Mucosa of gallbladder (tissue), 1 donor: Measurements from ENCODE around the gene PPP2R1A. TPM values are rescaled to one million over a fixed set of nuclear protein-coding genes. Genes with fewer than 3 reads are reported as not detected.
"Not testable (repeated sequence)": the region's sequence is repeated elsewhere in the genome, so short reads cannot be mapped to it uniquely, and the experiment has no call there.

ENCODE experiments used
- DNase-seq: peaks from one replicate; pipeline ENCODE4 v3.0.0-alpha.2; 2020; ENCODE audit warnings: low spot score
- total RNA-seq: library from RNA; stranded (reverse); gene quantifications from one replicate; pipeline ENCODE4 v1.2.1, GENCODE V29; 2021
- donor health status: DM: no; HTN: no; CAD: no.

Gene PPP2R1A
- total RNA-seq, 1 donor from 2014 or later = 286 TPM

- no peak for DNase-seq
These were observed 54.2 kb downstream of the PPP2R1A start for GRCh38 chr19:52244021-52244420.

GRCh38 chr19:52248241-52248640 is 58.4 kb downstream of the PPP2R1A start:
- peak; percentile 64 for DNase-seq

GRCh38 chr19:52258426-52258825 is 68.6 kb downstream of the PPP2R1A start:
- no peak for DNase-seq

- not testable (repeated sequence) for DNase-seq
These were observed 75.7 kb downstream of the PPP2R1A start for GRCh38 chr19:52265556-52265955.

GRCh38 chr19:52269338-52270261 is 79.7 kb downstream of the PPP2R1A start, which contains the start of gene ZNF766:
Gene ZNF766, plus strand, starts transcription at chr19:52269587. Its CDS starts 27 bp downstream, at chr19:52269614.
- peak; percentile 97 for DNase-seq

- DNase-seq = no peak
These were observed 80.5 kb downstream of the PPP2R1A start for GRCh38 chr19:52270266-52270885.

- DNase-seq = no peak
These were observed 83.4 kb downstream of the PPP2R1A start for GRCh38 chr19:52273301-52273700.

GRCh38 chr19:52274191-52274590 is 84.3 kb downstream of the PPP2R1A start:
- no peak for DNase-seq

- no peak for DNase-seq
These were observed 86.1 kb downstream of the PPP2R1A start for GRCh38 chr19:52275988-52276387.

- DNase-seq = no peak
These were observed 87.6 kb downstream of the PPP2R1A start for GRCh38 chr19:52277471-52277870.

Other genes with a start within 250 kb of the PPP2R1A start
- gene ZNF350, start 203.2 kb upstream of the PPP2R1A start, total RNA-seq = 12.8 TPM
- 12.2 TPM for gene ZNF615, start 181.8 kb upstream of the PPP2R1A start, total RNA-seq
- 8.7 TPM for gene ZNF614, start 161.7 kb upstream of the PPP2R1A start, total RNA-seq
- 15.1 TPM for gene ZNF432, start 141.2 kb upstream of the PPP2R1A start, total RNA-seq
- gene ZNF841, start 94.3 kb upstream of the PPP2R1A start, total RNA-seq = 25.5 TPM
- 13.4 TPM for gene ZNF616, start 50.1 kb upstream of the PPP2R1A start, total RNA-seq
- gene ZNF836, start 18.4 kb upstream of the PPP2R1A start, total RNA-seq = 16.7 TPM
- gene ZNF766, start 79.5 kb downstream of the PPP2R1A start, total RNA-seq = 17.4 TPM
- 15.5 TPM for gene ZNF480, start 107.1 kb downstream of the PPP2R1A start, total RNA-seq
- 6.0 TPM for gene ZNF610, start 146.2 kb downstream of the PPP2R1A start, total RNA-seq
- gene ZNF880, start 179.9 kb downstream of the PPP2R1A start, total RNA-seq = 18.6 TPM
- 30.3 TPM for gene ZNF528, start 207.8 kb downstream of the PPP2R1A start, total RNA-seq
- gene ZNF534, start 239.1 kb downstream of the PPP2R1A start, total RNA-seq = not detected